OCI-M2 (cell line): ENCODE data around the gene EGLN1.
"Not testable (repeated sequence)": the region's sequence is repeated elsewhere in the genome, so short reads cannot be mapped to it uniquely, and the experiment has no call there.

Experiments
- DNase-seq: peaks from one replicate; lab custom pipeline; 2025; ENCODE audit not compliant: unreplicated experiment; lab: John Stamatoyannopoulos, UW

The EGLN1 gene

GRCh38 chr1:231364192-231364591 lies 57.9 kb downstream of the EGLN1 start:
- DNase-seq: no peak

GRCh38 chr1:231363624-231364023 lies 58.5 kb downstream of the EGLN1 start:
- DNase-seq: no peak

- DNase-seq: no peak
Observed at GRCh38 chr1:231362325-231362724, 59.8 kb downstream of the EGLN1 start.

- no peak for DNase-seq
Observed at GRCh38 chr1:231359113-231359512, 63.0 kb downstream of the EGLN1 start.

- DNase-seq: no peak
Observed at GRCh38 chr1:231357831-231358354, 64.2 kb downstream of the EGLN1 start.

- no peak for DNase-seq
Observed at GRCh38 chr1:231357187-231357772, 64.8 kb downstream of the EGLN1 start.

- DNase-seq: no peak
Observed at GRCh38 chr1:231355171-231355570, 66.9 kb downstream of the EGLN1 start.

- DNase-seq: peak; percentile 2
Observed at GRCh38 chr1:231354330-231355020, 67.6 kb downstream of the EGLN1 start.

GRCh38 chr1:231353086-231353485 lies 69.0 kb downstream of the EGLN1 start:
- DNase-seq: no peak

GRCh38 chr1:231351816-231352215 lies 70.3 kb downstream of the EGLN1 start:
- DNase-seq: no peak

- not testable (repeated sequence) for DNase-seq
Observed at GRCh38 chr1:231348856-231349255, 73.2 kb downstream of the EGLN1 start.

GRCh38 chr1:231348442-231348841 lies 73.6 kb downstream of the EGLN1 start:
- no peak for DNase-seq

- DNase-seq: no peak
Observed at GRCh38 chr1:231347961-231348360, 74.1 kb downstream of the EGLN1 start.

- no peak for DNase-seq
Observed at GRCh38 chr1:231340328-231341013, 81.6 kb downstream of the EGLN1 start.

GRCh38 chr1:231338270-231339128 lies 83.6 kb downstream of the EGLN1 start, which contains the start of gene SPRTN:
Gene SPRTN, plus strand, starts transcription at chr1:231338293. Its CDS starts 91 bp downstream, at chr1:231338384.
- DNase-seq: no peak

GRCh38 chr1:231337472-231338269 lies 84.4 kb downstream of the EGLN1 start, which contains the start of gene EXOC8:
Gene EXOC8, minus strand, starts transcription at chr1:231337852. Its CDS starts 107 bp downstream, at chr1:231337745.
- peak; percentile 95 for DNase-seq

- DNase-seq: no peak
Observed at GRCh38 chr1:231337043-231337471, 85.0 kb downstream of the EGLN1 start.

GRCh38 chr1:231335663-231336602 lies 86.2 kb downstream of the EGLN1 start:
- no peak for DNase-seq

- DNase-seq: no peak
Observed at GRCh38 chr1:231334952-231335351, 87.1 kb downstream of the EGLN1 start.
